DOHH2 (cell line): ENCODE data around the gene USP9X.

Experiments
- EZH2phosphoT487 ChIP-seq: fragments of 200-600 bp; sonication (generic); IDR thresholded peaks from 2 replicates; pipeline ENCODE4 v1.6.1; 2017; ENCODE audit warnings: borderline replicate concordance, mild to moderate bottlenecking, antibody characterized with exemption, low read length, moderate library complexity, mixed read lengths
- TF ChIP-seq, protein P1 (sequence below): fragments of 200-600 bp; sonication (generic); IDR thresholded peaks from one replicate; pipeline ENCODE4 v1.5.1; 2014; ENCODE audit warnings: antibody characterized with exemption, mild to moderate bottlenecking, low read depth, low read length; ENCODE audit not compliant: poor library complexity, severe bottlenecking

DNA sequence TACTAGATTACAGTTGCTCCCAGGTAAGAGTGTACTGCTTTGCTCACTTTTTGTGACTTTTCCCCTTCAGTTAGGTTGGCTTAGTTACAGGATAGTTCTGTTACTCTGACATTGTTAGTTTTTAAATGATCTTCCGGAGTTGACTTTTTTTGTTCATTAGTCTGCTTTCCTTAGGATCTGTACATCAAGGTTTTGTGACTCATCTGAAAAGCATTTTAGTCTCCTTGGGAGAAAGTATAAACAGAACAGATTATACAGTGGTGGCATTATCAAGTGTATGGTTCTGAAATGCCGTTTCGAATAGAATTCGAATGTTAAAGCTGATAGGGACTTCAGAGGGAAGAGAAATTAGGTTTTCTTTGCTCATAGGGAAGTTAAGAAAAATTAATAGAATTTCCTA, 63.3 kb downstream of the USP9X start:
- TF ChIP-seq, protein P1, sequence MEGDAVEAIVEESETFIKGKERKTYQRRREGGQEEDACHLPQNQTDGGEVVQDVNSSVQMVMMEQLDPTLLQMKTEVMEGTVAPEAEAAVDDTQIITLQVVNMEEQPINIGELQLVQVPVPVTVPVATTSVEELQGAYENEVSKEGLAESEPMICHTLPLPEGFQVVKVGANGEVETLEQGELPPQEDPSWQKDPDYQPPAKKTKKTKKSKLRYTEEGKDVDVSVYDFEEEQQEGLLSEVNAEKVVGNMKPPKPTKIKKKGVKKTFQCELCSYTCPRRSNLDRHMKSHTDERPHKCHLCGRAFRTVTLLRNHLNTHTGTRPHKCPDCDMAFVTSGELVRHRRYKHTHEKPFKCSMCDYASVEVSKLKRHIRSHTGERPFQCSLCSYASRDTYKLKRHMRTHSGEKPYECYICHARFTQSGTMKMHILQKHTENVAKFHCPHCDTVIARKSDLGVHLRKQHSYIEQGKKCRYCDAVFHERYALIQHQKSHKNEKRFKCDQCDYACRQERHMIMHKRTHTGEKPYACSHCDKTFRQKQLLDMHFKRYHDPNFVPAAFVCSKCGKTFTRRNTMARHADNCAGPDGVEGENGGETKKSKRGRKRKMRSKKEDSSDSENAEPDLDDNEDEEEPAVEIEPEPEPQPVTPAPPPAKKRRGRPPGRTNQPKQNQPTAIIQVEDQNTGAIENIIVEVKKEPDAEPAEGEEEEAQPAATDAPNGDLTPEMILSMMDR: no peak
- no peak for TF ChIP-seq EZH2phosphoT487
